ENCODE data around the gene ROCK2. TPM values are rescaled to one million over a fixed set of nuclear protein-coding genes. Genes with fewer than 3 reads are reported as not detected.

The ROCK2 gene
- total RNA-seq, 1 experiment from 2014 or later, result 49.4 TPM

DNA sequence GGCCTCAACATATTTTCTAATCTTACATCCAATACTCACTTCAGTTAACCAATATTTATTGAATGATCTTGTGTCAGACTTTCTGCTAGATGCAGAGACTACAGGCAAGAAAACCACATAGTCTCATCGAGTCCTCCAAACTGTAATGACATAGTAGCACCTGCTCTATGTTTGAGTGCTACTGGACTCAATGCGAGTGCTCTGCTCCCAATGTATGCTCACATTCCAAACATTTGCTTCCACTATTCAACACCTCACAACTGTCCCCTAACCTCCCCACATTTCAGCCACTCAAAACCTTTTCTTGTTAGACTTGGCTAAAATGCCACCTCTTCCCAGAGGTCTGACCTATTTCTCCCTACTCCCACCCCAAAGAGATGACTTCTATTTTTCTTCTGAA, 124.0 kb downstream of the ROCK2 start:
- intact Hi-C loops (cut with micrococcal nuclease; ENCODE audit: unreplicated experiment), result no loop called here
- no peaks in the 10 kb centered on the region for H3K9me3 ChIP-seq (ENCODE audit: low read depth, low read length, poor library complexity, severe bottlenecking)
- H3K4me3 ChIP-seq (ENCODE audit: low read depth, low read length, poor library complexity, severe bottlenecking), result no peak overlapping the region
- H3K36me3 ChIP-seq (ENCODE audit: insufficient read depth, low read length, poor library complexity, severe bottlenecking), result peaks cover 15% of the 10 kb centered on the region
- H3K27ac ChIP-seq (ENCODE audit: low read depth, low read length, poor library complexity, severe bottlenecking), result no peak overlapping the region
- DNase-seq (ENCODE audit: low spot score), result no peak
- no TSS peak for BruUV-seq (replicated peaks)
- ChIA-PET CTCF (no interaction called here), POLR2A (ENCODE audit: low non-redundant PET) (no interaction called here)
- H3K27me3 ChIP-seq (replicated peaks; ENCODE audit: insufficient read depth, low read depth, low read length, poor library complexity), result no peaks in the 10 kb centered on the region
- TF ChIP-seq, protein P1, sequence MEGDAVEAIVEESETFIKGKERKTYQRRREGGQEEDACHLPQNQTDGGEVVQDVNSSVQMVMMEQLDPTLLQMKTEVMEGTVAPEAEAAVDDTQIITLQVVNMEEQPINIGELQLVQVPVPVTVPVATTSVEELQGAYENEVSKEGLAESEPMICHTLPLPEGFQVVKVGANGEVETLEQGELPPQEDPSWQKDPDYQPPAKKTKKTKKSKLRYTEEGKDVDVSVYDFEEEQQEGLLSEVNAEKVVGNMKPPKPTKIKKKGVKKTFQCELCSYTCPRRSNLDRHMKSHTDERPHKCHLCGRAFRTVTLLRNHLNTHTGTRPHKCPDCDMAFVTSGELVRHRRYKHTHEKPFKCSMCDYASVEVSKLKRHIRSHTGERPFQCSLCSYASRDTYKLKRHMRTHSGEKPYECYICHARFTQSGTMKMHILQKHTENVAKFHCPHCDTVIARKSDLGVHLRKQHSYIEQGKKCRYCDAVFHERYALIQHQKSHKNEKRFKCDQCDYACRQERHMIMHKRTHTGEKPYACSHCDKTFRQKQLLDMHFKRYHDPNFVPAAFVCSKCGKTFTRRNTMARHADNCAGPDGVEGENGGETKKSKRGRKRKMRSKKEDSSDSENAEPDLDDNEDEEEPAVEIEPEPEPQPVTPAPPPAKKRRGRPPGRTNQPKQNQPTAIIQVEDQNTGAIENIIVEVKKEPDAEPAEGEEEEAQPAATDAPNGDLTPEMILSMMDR (conservative IDR thresholded peaks at IDR 0.05; ENCODE audit: low read depth, low read length), result no peak
- TF ChIP-seq EZH2 (IDR thresholded peaks at IDR 0.05; ENCODE audit: borderline replicate concordance, low read depth, low read length, poor library complexity, severe bottlenecking), result no peak
- no peaks in the 10 kb centered on the region for H3K4me1 ChIP-seq (ENCODE audit: insufficient read depth, low read length, poor library complexity, severe bottlenecking)

DNA sequence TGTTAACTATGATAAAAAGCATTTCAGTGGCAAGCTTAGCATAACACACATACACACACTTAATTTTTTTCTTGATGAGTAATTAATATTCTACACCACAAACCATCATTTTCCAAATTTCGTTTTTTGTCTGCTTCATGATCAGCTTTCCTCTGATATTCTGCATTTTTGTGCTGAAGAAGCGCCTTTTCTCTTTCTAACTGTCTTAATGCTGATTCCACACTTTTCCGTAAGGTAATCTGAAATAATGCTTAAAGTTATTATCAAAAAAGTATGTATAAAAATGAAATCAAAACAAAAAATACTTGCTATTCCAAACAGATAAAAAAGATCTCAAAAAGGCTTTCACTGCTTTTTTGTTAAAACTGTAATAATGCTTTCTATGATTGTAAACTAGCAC, 129.0 kb downstream of the ROCK2 start:
- intact Hi-C loops (cut with micrococcal nuclease; ENCODE audit: unreplicated experiment), result no loop called here
- CTCF ChIA-PET, result interaction anchor here (1.5 kb wide), 1 partner anchor 231 kb away, joined by 3 read pairs; no protein-coding TSS in a partner anchor
- Histone ChIP-seq H3K27me3 (replicated peaks; ENCODE audit: insufficient read depth, low read depth, low read length, poor library complexity) (no peaks in the 10 kb centered on the region), H3K36me3 (ENCODE audit: insufficient read depth, low read length, poor library complexity, severe bottlenecking) (peaks cover 41% of the 10 kb centered on the region), H3K4me3 (ENCODE audit: low read depth, low read length, poor library complexity, severe bottlenecking) (no peak overlapping the region), H3K9me3 (ENCODE audit: low read depth, low read length, poor library complexity, severe bottlenecking) (no peaks in the 10 kb centered on the region), H3K27ac (ENCODE audit: low read depth, low read length, poor library complexity, severe bottlenecking) (no peak overlapping the region), H3K4me1 (ENCODE audit: insufficient read depth, low read length, poor library complexity, severe bottlenecking) (no peaks in the 10 kb centered on the region)
- POLR2A ChIA-PET (ENCODE audit: low non-redundant PET), result no interaction called here
- TF ChIP-seq, protein P1 (conservative IDR thresholded peaks at IDR 0.05; ENCODE audit: low read depth, low read length), result no peak
- no peak for TF ChIP-seq EZH2 (IDR thresholded peaks at IDR 0.05; ENCODE audit: borderline replicate concordance, low read depth, low read length, poor library complexity, severe bottlenecking)
- no TSS peak for BruUV-seq (replicated peaks)
- DNase-seq (ENCODE audit: low spot score), result no peak

DNA sequence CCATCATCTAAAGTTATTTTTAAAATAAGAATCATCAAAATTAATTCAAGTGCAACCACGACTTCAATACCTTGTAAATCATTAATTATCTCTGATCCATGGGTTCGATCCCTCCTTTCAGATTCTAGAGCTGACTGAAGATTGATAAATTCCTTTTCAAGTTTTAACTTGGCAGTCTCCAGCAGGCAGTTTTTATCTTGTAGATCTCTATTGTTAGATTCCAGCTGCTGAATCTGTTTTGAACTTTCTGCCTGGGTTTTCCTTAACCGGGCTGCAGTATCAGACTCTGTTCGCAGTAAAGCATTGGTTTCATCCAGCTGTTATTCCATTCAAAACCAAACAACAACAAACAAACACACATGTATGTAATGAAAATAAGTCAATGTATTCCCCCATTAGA, 129.7 kb downstream of the ROCK2 start:
- CTCF ChIA-PET, result interaction anchor here (0.6 to 1.5 kb wide), 2 partner anchors 10 to 232 kb away, joined by 3 read pairs; no protein-coding TSS in a partner anchor
- no peak for DNase-seq (ENCODE audit: low spot score)
- Histone ChIP-seq H3K9me3 (ENCODE audit: low read depth, low read length, poor library complexity, severe bottlenecking) (no peaks in the 10 kb centered on the region), H3K4me3 (ENCODE audit: low read depth, low read length, poor library complexity, severe bottlenecking) (no peak overlapping the region), H3K36me3 (ENCODE audit: insufficient read depth, low read length, poor library complexity, severe bottlenecking) (peaks cover 43% of the 10 kb centered on the region), H3K27me3 (replicated peaks; ENCODE audit: insufficient read depth, low read depth, low read length, poor library complexity) (no peaks in the 10 kb centered on the region), H3K27ac (ENCODE audit: low read depth, low read length, poor library complexity, severe bottlenecking) (no peak overlapping the region), H3K4me1 (ENCODE audit: insufficient read depth, low read length, poor library complexity, severe bottlenecking) (no peaks in the 10 kb centered on the region)
- intact Hi-C loops (cut with micrococcal nuclease; ENCODE audit: unreplicated experiment), result no loop called here
- POLR2A ChIA-PET (ENCODE audit: low non-redundant PET), result no interaction called here
- TF ChIP-seq EZH2 (IDR thresholded peaks at IDR 0.05; ENCODE audit: borderline replicate concordance, low read depth, low read length, poor library complexity, severe bottlenecking), result no peak
- TF ChIP-seq, protein P1 (conservative IDR thresholded peaks at IDR 0.05; ENCODE audit: low read depth, low read length), result no peak
- no TSS peak for BruUV-seq (replicated peaks)

Measured in A673 (cell line).